ENCODE measurements around the gene NPY4R2. TPM values are rescaled to one million over a fixed set of nuclear protein-coding genes. Genes with fewer than 3 reads are reported as not detected.
"Not testable (repeated sequence)": the region's sequence is repeated elsewhere in the genome, so short reads cannot be mapped to it uniquely, and the experiment has no call there.

The NPY4R2 gene
- total RNA-seq, 2 donors from 2014 or later = not detected

- DNase-seq (ENCODE audit: low spot score); intact Hi-C loops (cut with DNase I): not testable (repeated sequence)
Observed at GRCh38 chr10:47972077-47972476, 53.6 kb downstream of the NPY4R2 start.

Other genes with a start within 250 kb of the NPY4R2 start
- 1 to 10 TPM; 2.6 to 2.9 TPM for gene SYT15B, start 155.1 kb upstream of the NPY4R2 start, total RNA-seq
- gene FAM25C, start 81.1 kb downstream of the NPY4R2 start, total RNA-seq = not detected